BLaER1 treated with 17β-estradiol and CSF1 and Interleukin-3, amounts not matched to agents 10 nM and 100 nM (cell line): ENCODE results near the gene ADAM10.

Source experiments
- H3K27ac ChIP-seq, 11 experiments: shearing (Covaris generic); formaldehyde crosslinking; 2 replicates each; pipeline ENCODE4 v1.8.1; 2022
- H3K27me3 ChIP-seq, 11 experiments: shearing (Covaris generic); formaldehyde crosslinking; 2 replicates each; pipeline ENCODE4 v1.8.1; 2022
- H3K36me3 ChIP-seq, 11 experiments: shearing (Covaris generic); formaldehyde crosslinking; 2 replicates each; pipeline ENCODE4 v1.8.1; 2022
- H3K4me1 ChIP-seq, 10 experiments: shearing (Covaris generic); formaldehyde crosslinking; 2 replicates each; pipeline ENCODE4 v1.8.1; 2022
- H3K4me2 ChIP-seq, 11 experiments: shearing (Covaris generic); formaldehyde crosslinking; 2 replicates each; pipeline ENCODE4 v1.8.1; 2022
- H3K4me3 ChIP-seq, 10 experiments: shearing (Covaris generic); formaldehyde crosslinking; 2 replicates each; pipeline ENCODE4 v1.8.1; 2022
- H3K9ac ChIP-seq, 11 experiments: shearing (Covaris generic); formaldehyde crosslinking; 2 replicates each; pipeline ENCODE4 v1.8.1; 2022
- H3K9me3 ChIP-seq, 11 experiments: shearing (Covaris generic); formaldehyde crosslinking; replicated peaks in 1 of 11; 2 replicates each; pipeline ENCODE4 v1.8.1; 2022
- H4K20me1 ChIP-seq, 11 experiments: shearing (Covaris generic); formaldehyde crosslinking; 2 replicates each; pipeline ENCODE4 v1.8.1; 2022
- Cebpa-rat ChIP-seq, 11 experiments: shearing (Covaris generic); IDR thresholded peaks; 2 replicates each; pipeline ENCODE4 v1.8.1; 2022

ADAM10 gene

DNA sequence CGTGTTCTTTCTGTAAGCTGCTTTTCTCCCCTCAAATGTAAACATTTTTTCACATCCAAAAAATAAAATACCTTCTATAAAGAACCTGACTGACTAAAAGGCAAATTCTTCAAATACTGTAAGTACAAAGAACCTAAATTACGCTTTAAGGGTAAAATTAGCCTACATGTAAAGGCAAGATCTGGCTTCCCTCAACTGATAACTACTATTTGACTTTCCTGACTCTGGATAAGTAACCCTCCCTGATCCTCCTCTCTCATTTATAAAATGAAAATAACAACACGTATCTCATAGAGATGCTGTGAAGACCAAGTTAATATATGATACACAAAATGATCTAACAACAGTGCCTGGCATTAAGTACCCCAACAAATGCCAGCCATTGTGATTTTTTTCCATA is 12.2 kb downstream of the ADAM10 start:
- Histone ChIP-seq H3K27me3 (no peaks in the 10 kb centered on the region), H4K20me1 (peaks cover 23 to 96% (median 49%) of the 10 kb centered on the region in 11 experiments; a peak in 21 of 22 replicates), H3K36me3 (peaks cover 5 to 31% (median 26%) of the 10 kb centered on the region in 11 experiments; a peak in 18 of 22 replicates), H3K9ac (peak overlapping the region; percentile 7 to 76 (median 60); a peak in 20 of 22 replicates), H3K4me2 (peak overlapping the region; percentile 57 to 98 (median 82)), H3K9me3 (peaks cover 0 to 10% (median 0%) of the 10 kb centered on the region in 11 experiments; a peak in 5 of 22 replicates), H3K4me3 (peak overlapping the region in 7 of 10 experiments; percentile 6 to 39 (median 18); a peak in 7 of 20 replicates), H3K27ac (peak overlapping the region; percentile 73 to 97 (median 80)), H3K4me1 (peaks cover 76 to 98% (median 89%) of the 10 kb centered on the region in 10 experiments)
- TF ChIP-seq Cebpa-rat (IDR thresholded peaks at IDR 0.05), result no peak

- no peak overlapping the region for H3K9ac ChIP-seq
- peaks cover 0 to 18% (median 0%) of the 10 kb centered on the region in 11 experiments; a peak in 5 of 22 replicates for H3K9me3 ChIP-seq
- TF ChIP-seq Cebpa-rat (IDR thresholded peaks at IDR 0.05), result no peak
- H3K27me3 ChIP-seq, result no peaks in the 10 kb centered on the region
- H3K4me2 ChIP-seq, result peak overlapping the region; percentile 2 to 98 (median 75); a peak in 17 of 22 replicates
- H3K36me3 ChIP-seq, result peaks cover 10 to 41% (median 31%) of the 10 kb centered on the region in 11 experiments; a peak in 21 of 22 replicates
- H3K4me1 ChIP-seq, result peaks cover 76 to 98% (median 89%) of the 10 kb centered on the region in 10 experiments
- H4K20me1 ChIP-seq, result peaks cover 24 to 96% (median 50%) of the 10 kb centered on the region in 11 experiments
- peak overlapping the region in 10 of 11 experiments; percentile 6 to 97 (median 80); a peak in 14 of 22 replicates for H3K27ac ChIP-seq
- no peak overlapping the region for H3K4me3 ChIP-seq
Observed at GRCh38 chr15:58736018-58736643, 13.4 kb downstream of the ADAM10 start.

- peaks cover 71 to 98% (median 84%) of the 10 kb centered on the region in 10 experiments for H3K4me1 ChIP-seq
- peak overlapping the region in 7 of 11 experiments; percentile 13 to 98 (median 19); a peak in 13 of 22 replicates for H3K4me2 ChIP-seq
- H3K27me3 ChIP-seq, result no peaks in the 10 kb centered on the region
Observed at GRCh38 chr15:58734859-58735258, 14.6 kb downstream of the ADAM10 start.

DNA sequence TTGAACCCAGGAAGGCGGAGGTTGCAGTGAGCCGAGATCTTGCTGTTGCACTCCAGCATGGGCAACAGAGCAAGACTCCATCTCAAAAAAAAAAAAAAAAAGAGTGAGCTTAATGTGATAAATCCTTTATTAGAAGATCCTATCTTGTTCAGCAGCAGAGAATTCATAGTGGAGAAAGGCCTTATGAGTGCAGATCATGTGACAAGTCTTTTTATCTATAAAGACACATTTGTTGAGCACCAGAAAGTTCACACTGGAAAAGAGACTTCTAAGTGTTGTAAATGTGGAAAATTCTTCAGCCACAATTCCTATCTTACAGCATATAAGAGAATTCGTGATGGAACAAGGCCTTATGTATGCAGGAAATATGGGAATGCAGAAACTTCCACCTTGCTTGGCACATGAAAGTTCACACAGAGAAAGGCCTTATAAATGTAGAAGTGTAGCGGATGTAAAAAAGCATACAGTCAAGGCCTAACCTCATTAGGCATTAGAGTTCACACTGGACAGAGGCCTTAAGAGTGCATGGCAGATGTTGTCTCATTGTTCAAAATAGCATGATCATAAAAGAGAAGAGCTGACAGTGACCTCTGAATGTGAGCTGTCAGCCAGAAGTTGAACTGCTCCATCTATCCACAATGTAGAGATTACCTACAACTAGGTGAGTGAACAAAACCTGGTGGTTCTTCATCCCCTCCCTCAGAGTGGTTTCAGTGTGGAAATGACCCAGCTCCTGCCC is 16.7 kb downstream of the ADAM10 start:
- Histone ChIP-seq H3K4me1 (peaks cover 55 to 98% (median 67%) of the 10 kb centered on the region in 10 experiments), H3K36me3 (peaks cover 24 to 71% (median 55%) of the 10 kb centered on the region in 11 experiments), H3K9ac (peak overlapping the region in 2 of 11 experiments; percentile 4 to 9; a peak in 2 of 22 replicates), H3K27me3 (no peaks in the 10 kb centered on the region), H3K4me3 (peak overlapping the region in 2 of 10 experiments; percentile 21 to 26; a peak in 1 of 20 replicates), H3K9me3 (peaks cover 0 to 22% (median 0%) of the 10 kb centered on the region in 11 experiments; a peak in 5 of 22 replicates), H3K4me2 (peak overlapping the region; percentile 29 to 87 (median 54)), H3K27ac (peak overlapping the region in 7 of 11 experiments; percentile 9 to 58 (median 41); a peak in 8 of 22 replicates), H4K20me1 (peaks cover 55 to 99% (median 71%) of the 10 kb centered on the region in 11 experiments)
- TF ChIP-seq Cebpa-rat (IDR thresholded peaks at IDR 0.05), result no peak

More at GRCh38 chr15:58734859-58735258, 14.6 kb downstream of the ADAM10 start:
- Histone ChIP-seq H3K36me3 (peaks cover 17 to 54% (median 43%) of the 10 kb centered on the region in 11 experiments), H3K4me3 (no peak overlapping the region), H3K27ac (peak overlapping the region in 4 of 11 experiments; percentile 0 to 28 (median 14); a peak in 4 of 22 replicates), H3K9ac (peak overlapping the region in 1 of 11 experiments; percentile 7; a peak in 1 of 22 replicates), H3K9me3 (peaks cover 0 to 18% (median 0%) of the 10 kb centered on the region in 11 experiments; a peak in 5 of 22 replicates), H4K20me1 (peaks cover 35 to 96% (median 50%) of the 10 kb centered on the region in 11 experiments)
- no peak for TF ChIP-seq Cebpa-rat (IDR thresholded peaks at IDR 0.05)

- peaks cover 24 to 75% (median 55%) of the 10 kb centered on the region in 11 experiments for H3K36me3 ChIP-seq
- H3K9ac ChIP-seq, result peak overlapping the region in 5 of 11 experiments; percentile 1 to 40 (median 9); a peak in 4 of 22 replicates
- peak overlapping the region in 2 of 10 experiments; percentile 21 to 26; a peak in 1 of 20 replicates for H3K4me3 ChIP-seq
- peak overlapping the region; percentile 29 to 87 (median 54) for H3K4me2 ChIP-seq
- H3K4me1 ChIP-seq, result peaks cover 55 to 98% (median 66%) of the 10 kb centered on the region in 10 experiments
- peaks cover 0 to 22% (median 0%) of the 10 kb centered on the region in 11 experiments; a peak in 5 of 22 replicates for H3K9me3 ChIP-seq
- no peaks in the 10 kb centered on the region for H3K27me3 ChIP-seq
- peaks cover 63 to 99% (median 79%) of the 10 kb centered on the region in 11 experiments for H4K20me1 ChIP-seq
- peak overlapping the region in 6 of 11 experiments; percentile 8 to 58 (median 41); a peak in 10 of 22 replicates for H3K27ac ChIP-seq
- TF ChIP-seq Cebpa-rat (IDR thresholded peaks at IDR 0.05), result no peak
Observed at GRCh38 chr15:58731756-58732535, 17.6 kb downstream of the ADAM10 start.

GRCh38 chr15:58726867-58727266 is 22.6 kb downstream of the ADAM10 start:
- peak overlapping the region; percentile 19 to 96 (median 45) for H3K4me2 ChIP-seq
- no peak for TF ChIP-seq Cebpa-rat (IDR thresholded peaks at IDR 0.05)
- H3K27me3 ChIP-seq, result no peaks in the 10 kb centered on the region
- H3K4me3 ChIP-seq, result no peak overlapping the region
- peaks cover 0 to 18% (median 3%) of the 10 kb centered on the region in 11 experiments; a peak in 7 of 22 replicates for H3K9me3 ChIP-seq
- peaks cover 48 to 100% (median 59%) of the 10 kb centered on the region in 10 experiments for H3K4me1 ChIP-seq
- H4K20me1 ChIP-seq, result peaks cover 94 to 100% (median 100%) of the 10 kb centered on the region in 11 experiments
- H3K9ac ChIP-seq, result peak overlapping the region in 1 of 11 experiments; percentile 26; a peak in 1 of 22 replicates
- peaks cover 21 to 74% (median 53%) of the 10 kb centered on the region in 11 experiments for H3K36me3 ChIP-seq
- H3K27ac ChIP-seq, result peak overlapping the region in 1 of 11 experiments; percentile 48; a peak in 1 of 22 replicates

GRCh38 chr15:58724466-58724865 is 25.0 kb downstream of the ADAM10 start:
- Histone ChIP-seq H4K20me1 (peaks cover 81 to 100% (median 100%) of the 10 kb centered on the region in 11 experiments), H3K27me3 (no peaks in the 10 kb centered on the region), H3K4me1 (peaks cover 47 to 100% (median 60%) of the 10 kb centered on the region in 10 experiments), H3K27ac (peak overlapping the region; percentile 7 to 60 (median 31); a peak in 18 of 22 replicates), H3K9ac (peak overlapping the region in 8 of 11 experiments; percentile 25 to 67 (median 44); a peak in 11 of 22 replicates), H3K4me2 (peak overlapping the region; percentile 44 to 96 (median 69)), H3K36me3 (peaks cover 11 to 58% (median 48%) of the 10 kb centered on the region in 11 experiments), H3K4me3 (no peak overlapping the region), H3K9me3 (peaks cover 0 to 29% (median 8%) of the 10 kb centered on the region in 11 experiments; a peak in 9 of 22 replicates)
- TF ChIP-seq Cebpa-rat (IDR thresholded peaks at IDR 0.05), result no peak
